Activated naive CD4-positive, alpha-beta T cell treated with anti-CD3 and anti-CD28 coated beads for 36 hours (primary cell): ENCODE results near the gene PDS5B. TPM values are rescaled to one million over a fixed set of nuclear protein-coding genes. Genes with fewer than 3 reads are reported as not detected.
"Not testable (repeated sequence)": the region's sequence is repeated elsewhere in the genome, so short reads cannot be mapped to it uniquely, and the experiment has no call there.

Source experiments
- CTCF ChIA-PET: fragments of 350-600 bp; sonication (Branson Sonifier 250); formaldehyde crosslinking; loops from one replicate; lab custom pipeline; 2021; ENCODE audit warnings: antibody characterized with exemption; lab: Charles Lee
- DNase-seq: peaks from one replicate; pipeline ENCODE4 v3.0.0-alpha.2; 2020
- H3K27ac Mint-ChIP-seq: one replicate; pipeline ENCODE4 v1.8.0; 2021; ENCODE audit warnings: mild to moderate bottlenecking, mixed read lengths
- H3K27me3 Mint-ChIP-seq: one replicate; pipeline ENCODE4 v1.8.0; 2021; ENCODE audit warnings: low read depth, mixed read lengths
- H3K36me3 Mint-ChIP-seq: one replicate; pipeline ENCODE4 v1.8.0; 2021; ENCODE audit warnings: low read depth, mixed read lengths
- H3K4me1 Mint-ChIP-seq: one replicate; pipeline ENCODE4 v1.8.0; 2021; ENCODE audit warnings: low read depth, mixed read lengths
- H3K4me3 Mint-ChIP-seq: one replicate; pipeline ENCODE4 v1.8.0; 2021; ENCODE audit warnings: mild to moderate bottlenecking, moderate library complexity, mixed read lengths
- H3K9me3 Mint-ChIP-seq: one replicate; pipeline ENCODE4 v1.8.0; 2021; ENCODE audit warnings: mixed read lengths
- intact Hi-C: fragments of 100-400 bp; cut with micrococcal nuclease; formaldehyde crosslinking; loops from one replicate; pipeline ENCODE4 v1.15.1; 2023
- total RNA-seq, 2 experiments: library from RNA; stranded (reverse); gene quantifications; one replicate each; pipeline ENCODE4 v1.2.3, GENCODE V29; 2021

The PDS5B gene
- total RNA-seq, 2 experiments from 2014 or later = 48.0 to 51.6 TPM

DNA sequence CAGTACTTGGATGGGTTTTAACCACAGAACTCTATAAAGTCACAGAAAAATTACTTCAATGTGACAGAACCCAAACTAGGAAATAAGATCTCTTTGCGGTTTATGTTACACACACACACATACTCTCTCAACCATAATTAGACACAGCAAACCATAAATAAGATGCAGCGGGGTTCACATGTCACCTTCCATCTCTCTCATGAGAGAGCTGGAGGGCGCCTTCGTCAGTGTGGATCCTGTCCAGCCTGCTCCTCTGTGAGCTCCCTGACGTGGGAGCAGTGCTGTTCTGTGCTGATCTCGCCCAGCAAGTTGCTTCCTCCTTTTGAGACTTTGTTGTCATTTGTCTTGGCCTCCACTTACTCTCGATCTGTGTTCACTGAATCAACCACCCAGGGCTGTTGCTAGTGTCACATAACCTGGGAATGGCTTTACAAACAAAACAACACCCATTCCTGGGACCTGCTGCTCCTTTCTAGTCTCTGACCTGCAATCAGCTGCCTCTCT, 225.1 kb downstream of the PDS5B start:
- Mint-ChIP-seq H3K36me3 (no peaks in the 10 kb centered on the region), H3K4me3 (peak overlapping the region; percentile 40), H3K27me3 (no peaks in the 10 kb centered on the region), H3K9me3 (peaks cover 12% of the 10 kb centered on the region), H3K27ac (no peak overlapping the region), H3K4me1 (peaks cover 8% of the 10 kb centered on the region)
- peak; percentile 38 for DNase-seq
- CTCF ChIA-PET = interaction anchor here (0.6 to 0.7 kb wide), 2 partner anchors 208 to 210 kb away, joined by 3 read pairs; no protein-coding TSS in a partner anchor
- intact Hi-C loops = no loop called here

DNA sequence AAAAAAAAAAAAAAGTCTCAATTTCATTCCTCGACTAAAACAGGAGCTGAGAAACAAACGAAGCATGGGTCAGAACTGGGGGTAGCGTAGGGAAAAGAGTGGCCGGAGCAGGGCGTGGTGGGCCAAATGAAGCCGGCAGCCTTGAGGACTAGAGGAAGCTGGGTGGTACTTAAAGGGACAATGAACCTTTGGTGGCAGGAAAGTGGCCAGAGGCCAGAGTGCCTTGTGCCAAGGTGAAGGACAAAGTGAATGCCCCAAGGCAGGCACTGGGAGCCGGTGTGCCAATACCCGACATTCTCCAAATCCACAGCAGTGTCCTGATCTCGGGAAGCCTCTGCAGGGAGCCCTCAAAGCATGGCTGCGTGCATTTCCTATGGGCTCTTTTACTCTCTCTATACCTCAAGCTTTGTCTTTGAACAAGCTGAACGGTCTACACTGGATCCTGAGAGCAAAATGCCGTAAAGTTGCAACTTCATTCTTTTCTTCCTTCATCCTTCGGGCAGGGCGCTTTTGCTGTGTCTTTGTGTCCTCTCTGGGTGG, 235.0 kb downstream of the PDS5B start:
- Mint-ChIP-seq H3K4me1 (no peaks in the 10 kb centered on the region), H3K4me3 (no peak overlapping the region), H3K36me3 (no peaks in the 10 kb centered on the region), H3K27me3 (no peaks in the 10 kb centered on the region), H3K27ac (no peak overlapping the region), H3K9me3 (no peaks in the 10 kb centered on the region)
- intact Hi-C loops = no loop called here
- no peak for DNase-seq
- CTCF ChIA-PET = interaction anchor here (0.7 kb wide), 1 partner anchor 30 kb away, joined by 3 read pairs; no protein-coding TSS in a partner anchor

DNA sequence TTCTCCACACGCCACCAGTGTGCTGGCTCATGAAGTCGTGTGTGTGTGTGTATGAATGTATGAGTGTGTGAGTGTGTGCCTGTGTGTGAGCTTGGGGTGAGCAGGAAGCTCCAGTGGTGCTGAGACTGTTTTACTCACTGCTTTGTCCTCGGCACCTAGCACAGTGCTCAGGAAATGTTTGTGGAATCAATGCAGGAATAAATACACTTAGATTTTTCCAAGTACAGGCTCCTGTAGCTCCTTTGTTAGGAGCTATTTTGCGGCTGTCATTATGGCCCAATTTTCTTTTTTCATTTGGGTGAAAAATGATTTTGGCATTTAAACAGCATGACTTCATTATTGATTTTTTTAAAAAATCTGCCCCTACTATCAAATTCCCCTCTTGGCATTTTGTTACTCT, 236.5 kb downstream of the PDS5B start:
- Mint-ChIP-seq H3K27ac (no peak overlapping the region), H3K27me3 (no peaks in the 10 kb centered on the region), H3K9me3 (no peaks in the 10 kb centered on the region), H3K4me3 (no peak overlapping the region), H3K4me1 (no peaks in the 10 kb centered on the region), H3K36me3 (no peaks in the 10 kb centered on the region)
- intact Hi-C loops = no loop called here
- CTCF ChIA-PET = interaction anchor here (0.6 kb wide), 1 partner anchor 119 kb away, joined by 3 read pairs; no protein-coding TSS in a partner anchor
- no peak for DNase-seq

DNA sequence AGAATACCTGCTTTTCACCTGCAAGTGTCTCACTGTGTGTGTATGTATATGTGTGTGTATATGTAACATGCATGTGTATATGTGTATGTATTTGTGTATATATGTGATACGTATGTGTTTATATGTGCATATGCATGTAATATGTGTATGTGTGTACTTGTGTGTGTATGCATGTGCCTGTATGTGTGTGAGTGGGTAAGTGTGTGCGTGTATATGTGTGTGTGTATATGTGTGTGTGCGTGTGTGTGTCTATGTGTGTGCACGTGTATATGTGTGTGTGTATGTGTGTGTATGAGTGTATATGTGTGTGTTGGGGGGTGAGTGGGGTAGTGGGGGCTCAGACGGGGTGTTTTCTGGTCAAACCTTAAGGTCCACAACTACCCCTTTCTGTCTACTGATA, 237.3 kb downstream of the PDS5B start:
- CTCF ChIA-PET = no interaction called here
- H3K27me3 Mint-ChIP-seq = no peaks in the 10 kb centered on the region
- no peaks in the 10 kb centered on the region for H3K9me3 Mint-ChIP-seq
- H3K27ac Mint-ChIP-seq = no peak overlapping the region
- intact Hi-C loops = no loop called here
- no peaks in the 10 kb centered on the region for H3K4me1 Mint-ChIP-seq
- H3K36me3 Mint-ChIP-seq = no peaks in the 10 kb centered on the region
- no peak overlapping the region for H3K4me3 Mint-ChIP-seq
- DNase-seq = no peak

DNA sequence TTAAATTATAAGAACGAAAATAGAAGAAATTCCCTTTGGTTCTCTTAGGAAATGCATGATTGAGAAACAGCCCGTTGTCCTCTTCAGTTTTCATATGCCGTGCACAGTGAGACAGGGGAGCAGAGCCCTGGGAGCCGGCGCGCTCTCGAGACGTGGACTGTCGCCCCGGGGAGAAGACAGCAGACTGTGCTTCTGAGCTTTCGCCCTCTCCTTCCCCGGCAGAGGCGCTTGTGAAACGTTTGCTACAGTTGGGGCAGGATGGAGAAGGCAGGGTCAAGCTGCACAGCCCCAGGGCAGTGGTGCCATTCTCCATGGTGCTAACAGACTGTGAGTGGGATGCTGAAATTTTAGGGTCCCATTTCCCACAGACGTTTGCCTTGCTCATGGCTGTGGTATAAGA, 237.8 kb downstream of the PDS5B start:
- Mint-ChIP-seq H3K4me3 (no peak overlapping the region), H3K9me3 (no peaks in the 10 kb centered on the region), H3K27me3 (no peaks in the 10 kb centered on the region), H3K36me3 (no peaks in the 10 kb centered on the region), H3K4me1 (no peaks in the 10 kb centered on the region), H3K27ac (no peak overlapping the region)
- DNase-seq = no peak
- intact Hi-C loops = no loop called here
- CTCF ChIA-PET = no interaction called here

DNA sequence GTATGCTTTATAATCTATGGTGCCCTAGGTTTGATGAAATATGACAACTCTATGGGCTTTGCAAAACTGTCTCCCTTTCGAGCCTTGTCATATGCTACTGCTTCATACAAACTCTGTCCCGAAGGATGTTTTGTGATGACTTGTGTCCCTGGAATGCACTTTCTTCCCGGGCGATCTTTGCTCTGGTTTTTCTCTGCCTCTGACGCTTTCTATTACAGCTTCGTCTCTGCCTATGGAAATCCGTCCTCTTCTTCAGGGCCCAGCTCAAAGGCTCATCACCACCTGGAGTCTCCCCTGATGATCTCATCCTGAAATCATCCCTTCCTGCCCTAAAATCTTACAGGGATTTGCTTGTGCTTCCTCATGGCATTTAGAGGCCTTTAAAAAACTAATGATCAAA, 238.4 kb downstream of the PDS5B start:
- no peak overlapping the region for H3K27ac Mint-ChIP-seq
- intact Hi-C loops = loop anchor here (5.0 kb wide), 1 partner anchor 77 kb away; no protein-coding TSS in a partner anchor
- no peak for DNase-seq
- no peak overlapping the region for H3K4me3 Mint-ChIP-seq
- no peaks in the 10 kb centered on the region for H3K36me3 Mint-ChIP-seq
- no peaks in the 10 kb centered on the region for H3K4me1 Mint-ChIP-seq
- no peaks in the 10 kb centered on the region for H3K27me3 Mint-ChIP-seq
- no peaks in the 10 kb centered on the region for H3K9me3 Mint-ChIP-seq
- CTCF ChIA-PET = no interaction called here

DNA sequence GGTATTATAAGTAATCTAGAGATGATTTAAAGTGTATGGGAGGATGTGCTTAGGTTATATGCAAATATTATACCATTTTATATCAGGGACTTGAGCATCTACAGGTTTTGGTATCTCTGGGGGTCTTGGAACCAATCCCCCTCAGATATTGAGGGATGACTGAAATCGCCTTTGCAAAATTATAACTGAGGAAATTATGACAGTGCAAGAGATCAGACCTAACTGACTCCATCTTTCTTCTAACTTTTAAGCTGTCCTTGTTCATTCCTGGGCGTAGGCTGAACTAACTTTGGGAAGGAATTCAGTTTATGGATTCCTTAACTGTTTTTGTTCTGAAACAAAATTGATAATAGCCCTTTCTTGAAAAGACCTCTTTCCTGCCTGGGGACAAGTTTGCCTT, 239.2 kb downstream of the PDS5B start:
- Mint-ChIP-seq H3K27me3 (no peaks in the 10 kb centered on the region), H3K27ac (no peak overlapping the region), H3K4me3 (no peak overlapping the region), H3K4me1 (no peaks in the 10 kb centered on the region), H3K36me3 (no peaks in the 10 kb centered on the region), H3K9me3 (no peaks in the 10 kb centered on the region)
- CTCF ChIA-PET = no interaction called here
- intact Hi-C loops = loop anchor here (5.0 kb wide), 1 partner anchor 78 kb away; no protein-coding TSS in a partner anchor
- no peak for DNase-seq

DNA sequence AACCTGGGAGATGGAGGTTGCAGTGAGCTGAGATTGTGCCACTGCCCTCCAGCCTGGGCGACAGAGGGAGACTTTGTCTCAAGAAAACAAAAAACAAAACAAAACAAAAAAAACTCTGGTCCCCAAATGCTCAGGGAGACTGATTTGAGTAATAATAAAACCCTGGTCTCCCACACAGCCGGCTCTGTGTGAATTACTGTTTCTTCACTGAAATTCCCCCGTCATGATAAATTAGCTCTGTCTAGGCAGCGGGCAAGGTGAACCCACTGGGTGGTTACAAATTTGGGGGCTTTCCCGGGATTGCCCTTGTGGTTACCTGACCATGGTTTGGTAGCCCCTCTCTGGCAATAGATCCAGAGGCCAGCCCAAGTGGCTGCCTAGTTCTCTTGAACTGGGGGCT, 240.1 kb downstream of the PDS5B start:
- CTCF ChIA-PET, H3K4me3 Mint-ChIP-seq, H3K9me3 Mint-ChIP-seq: not testable (repeated sequence)

More for the DNA sequence above, 240.1 kb downstream of the PDS5B start:
- not testable (repeated sequence) for H3K27me3 Mint-ChIP-seq, H3K4me1 Mint-ChIP-seq, DNase-seq, H3K36me3 Mint-ChIP-seq, H3K27ac Mint-ChIP-seq
- intact Hi-C loops = loop anchor here (5.0 kb wide), 1 partner anchor 79 kb away; no protein-coding TSS in a partner anchor

Other genes with a start within 250 kb of the PDS5B start
- 10 to 100 TPM; 22.6 TPM for gene N4BP2L1, start 158.3 kb upstream of the PDS5B start, total RNA-seq
- gene N4BP2L2, start 47.7 kb upstream of the PDS5B start, total RNA-seq = 10 to 100 TPM; 81.1 to 82.3 TPM